ENCODE data around the gene SHC1.

DNA sequence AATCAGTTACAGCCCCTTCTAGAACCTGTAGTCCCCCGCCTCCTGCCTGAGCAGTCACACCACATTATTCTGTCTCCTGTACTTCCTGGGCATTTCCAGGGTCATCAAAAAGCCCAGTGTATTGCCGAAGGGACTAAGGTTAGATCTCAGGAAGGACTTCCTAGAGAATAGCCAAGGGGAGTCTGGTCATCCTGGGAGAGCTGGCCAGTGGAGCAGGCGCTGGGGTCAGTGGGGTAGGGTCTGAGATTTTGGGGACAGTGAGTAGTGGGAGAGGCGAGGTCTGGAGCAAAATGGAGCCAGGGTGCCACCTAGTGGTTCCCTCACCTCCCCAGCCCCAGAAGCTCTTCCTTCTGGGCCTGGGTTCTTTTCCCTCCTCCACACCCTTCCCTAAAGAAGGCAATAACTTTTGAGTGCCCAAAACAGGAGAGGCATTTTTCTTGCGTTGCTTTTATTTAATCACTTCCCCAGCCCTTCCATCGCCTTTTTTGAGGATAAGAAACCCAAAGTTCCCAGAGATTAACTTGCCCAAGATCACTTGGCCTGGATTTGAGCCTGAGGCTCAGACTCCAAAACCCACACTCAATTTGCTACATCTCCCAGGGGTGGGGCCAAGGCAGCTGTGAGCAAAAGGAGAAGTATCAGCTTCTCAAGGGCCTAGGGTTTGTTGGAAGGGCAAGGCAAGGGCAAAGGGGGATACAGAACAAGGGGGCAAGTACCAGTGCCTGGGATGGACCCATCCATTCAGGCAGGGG, 26.7 kb downstream of the SHC1 start:
- peak; percentile 23 to 71 (median 58) for TF ChIP-seq CTCF (IDR thresholded peaks at IDR 0.05)
- peak; percentile 10 for TF ChIP-seq POLR2AphosphoS5 (IDR thresholded peaks at IDR 0.05)

Data from prostate gland (tissue), 2 donors.